AG04449 (cell line): ENCODE results near the gene GPRIN3.

Source experiments
- CTCF ChIA-PET: fragments of 350-600 bp; formaldehyde crosslinking; extraction: SDS; loops from one replicate; lab custom pipeline; 2021; ENCODE audit warnings: antibody characterized with exemption; lab: Yijun Ruan, JAX
- POLR2A ChIA-PET: fragments of 400-600, 350-600 bp; formaldehyde crosslinking; extraction: SDS; loops from one replicate; lab custom pipeline; 2020; ENCODE audit warnings: antibody characterized with exemption, inconsistent platforms; lab: Yijun Ruan, JAX
- DNase-seq: peaks from one replicate; pipeline ENCODE4 v3.0.0-alpha.2; 2010; ENCODE audit warnings: low read depth, low spot score
- H3K4me3 ChIP-seq: 2 replicates; pipeline ENCODE4 v1.5.1; 2011; ENCODE audit warnings: low read depth, mild to moderate bottlenecking, control low read depth, low read length
- CTCF ChIP-seq: IDR thresholded peaks from one replicate; pipeline ENCODE4 v1.5.1; 2011; ENCODE audit warnings: mild to moderate bottlenecking, moderate library complexity, low read length, control low read depth, inconsistent platforms; ENCODE audit not compliant: insufficient read depth; ENCODE audit errors: missing control alignments

GPRIN3 gene

GRCh38 chr4:89293299-89293698 lies 14.3 kb downstream of the GPRIN3 start:
- CTCF ChIA-PET: no interaction called here
- H3K4me3 ChIP-seq: no peak overlapping the region
- POLR2A ChIA-PET: no interaction called here
- TF ChIP-seq CTCF: no peak
- no peak for DNase-seq

DNA sequence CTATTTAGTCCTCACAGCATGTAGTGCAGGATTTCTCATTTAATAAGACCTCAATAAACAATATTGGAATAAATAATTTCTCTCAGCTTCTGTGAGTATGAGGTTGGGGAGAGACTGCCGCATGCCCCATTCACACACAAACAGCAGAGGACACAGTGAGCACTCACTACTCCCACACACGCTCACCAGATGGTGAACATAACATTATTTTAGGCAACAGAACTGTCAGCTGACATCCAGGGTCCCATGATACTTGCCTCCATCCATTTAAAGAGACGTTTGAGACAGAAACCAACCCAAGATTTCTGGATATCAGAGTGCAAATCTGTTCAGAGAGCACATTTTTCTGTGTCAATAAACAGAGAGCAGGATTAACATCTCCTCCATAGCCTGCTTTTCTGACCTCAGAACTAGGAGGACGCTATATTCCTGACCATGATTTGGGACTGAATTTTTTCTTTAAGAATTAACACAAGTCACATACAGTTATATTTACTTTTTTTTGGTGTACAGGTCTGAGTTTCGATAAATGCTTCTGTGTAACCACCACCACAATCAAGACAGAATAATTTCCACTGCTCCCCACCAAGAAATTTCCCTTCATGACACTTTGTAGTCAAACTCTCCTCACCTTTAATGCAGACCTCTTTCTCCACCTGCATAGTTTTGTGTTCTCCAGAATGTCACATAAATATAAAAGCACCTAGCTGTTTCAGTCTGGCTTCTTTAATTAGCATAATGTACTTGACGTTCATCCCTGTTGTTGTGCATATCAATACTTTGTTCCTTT lies 16.7 kb downstream of the GPRIN3 start:
- DNase-seq: no peak
- POLR2A ChIA-PET: interaction anchor here (0.6 kb wide), 1 partner anchor 111 kb away, joined by 3 read pairs; no protein-coding TSS in a partner anchor
- CTCF ChIA-PET: no interaction called here
- H3K4me3 ChIP-seq: no peak overlapping the region
- TF ChIP-seq CTCF: no peak

DNA sequence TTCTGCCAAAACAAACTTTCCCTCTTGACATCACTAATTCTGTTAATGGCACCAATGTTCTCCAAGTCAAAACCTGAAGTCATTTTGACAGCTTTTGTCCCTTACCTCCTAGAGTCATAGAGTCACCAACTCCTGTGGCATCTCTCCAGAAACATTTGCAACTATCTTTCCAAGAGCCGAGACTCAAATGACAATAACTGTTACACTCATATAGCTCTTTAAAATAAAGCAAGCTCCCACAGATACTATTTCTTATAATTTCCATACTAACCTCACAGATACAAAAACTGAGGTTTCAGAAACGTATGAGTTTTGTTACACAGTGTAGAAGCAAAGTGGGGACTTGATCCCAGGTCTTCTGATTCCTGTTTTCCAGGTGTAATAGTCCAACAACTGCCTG lies 18.3 kb downstream of the GPRIN3 start:
- TF ChIP-seq CTCF: no peak
- POLR2A ChIA-PET: no interaction called here
- CTCF ChIA-PET: no interaction called here
- no peak for DNase-seq
- H3K4me3 ChIP-seq: no peak overlapping the region

- DNase-seq: no peak
- CTCF ChIA-PET: no interaction called here
- H3K4me3 ChIP-seq: no peak overlapping the region
- POLR2A ChIA-PET: no interaction called here
- no peak for TF ChIP-seq CTCF
Observed at GRCh38 chr4:89288430-89288829, 19.2 kb downstream of the GPRIN3 start.

DNA sequence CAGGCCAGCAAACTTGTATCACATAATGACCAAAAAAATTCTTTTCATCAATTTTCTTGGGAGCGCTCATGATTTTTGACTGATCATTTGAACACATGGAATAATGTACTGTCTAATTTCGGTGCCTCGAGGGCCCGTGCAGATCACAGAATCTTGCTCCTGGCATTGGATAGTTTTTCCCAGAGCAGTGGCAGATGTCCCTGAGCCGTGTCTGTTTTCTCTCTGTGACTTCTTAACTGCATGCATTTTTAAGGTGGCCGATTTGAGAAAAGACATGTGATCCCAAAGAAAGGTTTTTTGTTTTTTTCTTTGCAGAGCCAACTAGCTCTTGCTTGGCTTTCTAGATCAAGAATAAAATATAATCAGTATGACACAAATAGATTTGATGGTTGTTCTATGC lies 19.7 kb downstream of the GPRIN3 start:
- CTCF ChIA-PET: no interaction called here
- H3K4me3 ChIP-seq: no peak overlapping the region
- POLR2A ChIA-PET: no interaction called here

More for the DNA sequence above, 19.7 kb downstream of the GPRIN3 start:
- no peak for DNase-seq
- TF ChIP-seq CTCF: no peak
